Activated B cell treated with CpG ODN at 0.5 μM for 24 hours (primary cell): ENCODE measurements around the gene SCOC. TPM values are rescaled to one million over a fixed set of nuclear protein-coding genes. Genes with fewer than 3 reads are reported as not detected.
A peak's percentile ranks its signal among the peaks of the same experiment; 100 is the strongest.

Experiments used
- ATAC-seq: fragments of 200-7000 bp; cut with Tn5 transposase; one replicate; pipeline ENCODE4 v1.10.0; 2021; ENCODE audit warnings: low read depth, mild to moderate bottlenecking, moderate library complexity
- CTCF ChIA-PET: fragments of 350-600 bp; sonication (Branson Sonifier 250); formaldehyde crosslinking; loops from one replicate; lab custom pipeline; 2021; ENCODE audit warnings: antibody characterized with exemption; lab: Charles Lee
- POLR2A ChIA-PET: fragments of 350-600 bp; sonication (Branson Sonifier 250); formaldehyde crosslinking; loops from one replicate; lab custom pipeline; 2021; ENCODE audit warnings: antibody characterized with exemption; lab: Charles Lee
- DNase-seq: peaks from one replicate; pipeline ENCODE4 v3.0.0; 2022
- H3K27ac Mint-ChIP-seq: one replicate; pipeline ENCODE4 v1.8.0; 2020; ENCODE audit warnings: mixed read lengths
- H3K27me3 Mint-ChIP-seq: one replicate; pipeline ENCODE4 v1.8.0; 2021; ENCODE audit warnings: mixed read lengths
- H3K36me3 Mint-ChIP-seq: one replicate; pipeline ENCODE4 v1.8.0; 2021; ENCODE audit warnings: low read depth, mixed read lengths
- H3K4me1 Mint-ChIP-seq: one replicate; pipeline ENCODE4 v1.8.0; 2021; ENCODE audit warnings: mixed read lengths
- H3K4me3 Mint-ChIP-seq: one replicate; pipeline ENCODE4 v1.8.0; 2020; ENCODE audit warnings: mild to moderate bottlenecking, mixed read lengths
- H3K9me3 Mint-ChIP-seq: one replicate; pipeline ENCODE4 v1.8.0; 2020; ENCODE audit warnings: mixed read lengths
- intact Hi-C: fragments of 100-400 bp; cut with micrococcal nuclease; formaldehyde crosslinking; loops from one replicate; pipeline ENCODE4 v1.15.1; 2024
- total RNA-seq: library from RNA; stranded (reverse); gene quantifications from 2 replicates; pipeline ENCODE4 v1.2.3, GENCODE V29; 2022
- TF ChIP-seq, protein P1 (sequence below): fragments of 200-600 bp; IDR thresholded peaks from one replicate; pipeline ENCODE4 v1.8.0; 2022; ENCODE audit warnings: antibody characterized with exemption, mild to moderate bottlenecking

SCOC gene
- total RNA-seq: 18.0 and 19.9 TPM in 2 replicates

DNA sequence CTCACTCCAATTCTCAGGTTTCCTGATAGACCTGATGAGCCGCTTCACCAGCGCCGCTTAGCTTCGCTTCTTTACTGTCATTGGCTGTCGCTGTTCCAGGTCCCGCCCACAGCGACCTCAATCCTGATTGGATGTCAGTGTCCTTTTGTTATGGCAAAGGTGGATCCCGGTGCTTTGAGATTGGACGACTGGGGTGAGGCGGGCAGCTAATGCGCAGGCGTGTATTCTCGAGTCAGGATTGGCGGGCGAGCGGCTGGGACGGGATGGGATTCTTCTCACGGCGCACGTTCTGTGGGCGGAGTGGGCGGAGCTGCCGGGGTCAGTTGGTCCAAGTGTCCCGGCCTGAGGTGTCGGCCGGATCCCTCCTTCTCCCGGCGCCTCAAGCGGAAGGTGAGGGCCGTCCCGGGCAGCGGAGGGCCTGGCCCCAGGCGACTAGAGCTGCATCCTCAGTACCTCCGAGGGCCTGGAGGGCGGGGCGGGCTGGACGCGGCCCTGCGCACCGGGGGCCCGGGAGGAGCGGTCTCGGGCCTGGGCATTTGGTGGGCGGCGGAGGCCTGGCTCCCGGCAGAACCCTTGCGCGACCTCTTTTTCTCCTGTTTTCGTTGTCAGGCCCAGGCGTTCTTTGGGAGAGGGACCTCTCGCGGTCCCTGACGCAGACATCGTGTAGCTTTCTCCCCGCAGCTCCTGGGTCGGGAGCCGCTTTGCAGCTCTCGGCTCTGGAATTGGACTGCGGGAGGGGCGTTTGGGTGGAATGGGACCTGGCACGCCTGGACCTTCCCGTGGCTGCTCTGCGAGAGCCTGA lies at the start of gene SCOC:
Gene SCOC (plus strand): TSS at position 319 of the 802 bp plus-strand sequence. CDS start 5,525 bp downstream, outside the sequence.
- ATAC-seq (peak; percentile 95), DNase-seq (peak; percentile 85)
- ChIA-PET POLR2A (interaction anchor here (0.5 to 2.4 kb wide), 6 partner anchors 13 to 383 kb away, joined by 3 to 14 read pairs (median 5); partner anchors contain the start of genes ELMOD2 and TBC1D9), CTCF (interaction anchor here (0.9 to 6.3 kb wide), 7 partner anchors 10 to 637 kb away, joined by 3 to 53 read pairs (median 3); partner anchors contain the start of genes CLGN and ELMOD2)
- H3K27me3 Mint-ChIP-seq: no peaks in the 10 kb centered on the region
- peaks cover 22% of the 10 kb centered on the region for H3K4me1 Mint-ChIP-seq
- intact Hi-C loops: loop anchor here (1.0 to 5.0 kb wide), 8 partner anchors 13 to 1264 kb away; partner anchors contain the start of genes ELMOD2, IL15, MAML3 and SETD7
- TF ChIP-seq, protein P1, sequence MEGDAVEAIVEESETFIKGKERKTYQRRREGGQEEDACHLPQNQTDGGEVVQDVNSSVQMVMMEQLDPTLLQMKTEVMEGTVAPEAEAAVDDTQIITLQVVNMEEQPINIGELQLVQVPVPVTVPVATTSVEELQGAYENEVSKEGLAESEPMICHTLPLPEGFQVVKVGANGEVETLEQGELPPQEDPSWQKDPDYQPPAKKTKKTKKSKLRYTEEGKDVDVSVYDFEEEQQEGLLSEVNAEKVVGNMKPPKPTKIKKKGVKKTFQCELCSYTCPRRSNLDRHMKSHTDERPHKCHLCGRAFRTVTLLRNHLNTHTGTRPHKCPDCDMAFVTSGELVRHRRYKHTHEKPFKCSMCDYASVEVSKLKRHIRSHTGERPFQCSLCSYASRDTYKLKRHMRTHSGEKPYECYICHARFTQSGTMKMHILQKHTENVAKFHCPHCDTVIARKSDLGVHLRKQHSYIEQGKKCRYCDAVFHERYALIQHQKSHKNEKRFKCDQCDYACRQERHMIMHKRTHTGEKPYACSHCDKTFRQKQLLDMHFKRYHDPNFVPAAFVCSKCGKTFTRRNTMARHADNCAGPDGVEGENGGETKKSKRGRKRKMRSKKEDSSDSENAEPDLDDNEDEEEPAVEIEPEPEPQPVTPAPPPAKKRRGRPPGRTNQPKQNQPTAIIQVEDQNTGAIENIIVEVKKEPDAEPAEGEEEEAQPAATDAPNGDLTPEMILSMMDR: no peak
- H3K27ac Mint-ChIP-seq: peak within 1 kb of the TSS; percentile 74
- H3K9me3 Mint-ChIP-seq: no peaks in the 10 kb centered on the region
- H3K36me3 Mint-ChIP-seq: no peaks in the 10 kb centered on the region
- H3K4me3 Mint-ChIP-seq: no peak within 1 kb of the TSS

DNA sequence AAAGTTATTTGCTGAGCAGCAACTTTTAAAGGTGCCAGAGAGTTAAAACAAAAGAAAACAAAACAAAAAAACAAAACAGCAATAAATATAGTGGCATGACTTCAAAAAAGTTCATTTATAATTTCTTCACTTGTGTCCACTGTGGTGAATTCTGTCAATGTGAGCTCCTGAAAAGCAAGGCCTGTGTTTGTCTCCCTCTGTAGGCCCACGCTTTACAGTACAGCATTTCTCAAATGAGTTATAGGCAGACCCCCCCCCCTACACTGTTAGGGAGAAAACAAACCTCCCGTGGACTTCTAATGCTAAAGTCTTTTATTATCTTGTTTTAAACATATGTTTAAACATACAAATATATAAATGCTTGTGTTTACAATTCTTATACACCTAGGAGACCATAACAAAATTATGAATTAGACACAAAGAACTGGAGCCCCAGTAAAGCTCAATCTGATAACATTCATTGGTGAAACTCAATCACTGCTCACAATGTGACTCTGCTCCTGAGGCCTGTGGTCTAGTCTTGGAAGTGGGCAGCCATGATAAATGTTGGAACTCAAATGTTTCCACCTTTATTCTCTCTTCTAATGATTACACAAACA lies 47.0 kb upstream of the SCOC start:
- Mint-ChIP-seq H3K27me3 (peaks cover 14% of the 10 kb centered on the region), H3K36me3 (no peaks in the 10 kb centered on the region), H3K9me3 (peaks cover under 1% of the 10 kb centered on the region), H3K4me1 (peaks cover 10% of the 10 kb centered on the region), H3K27ac (no peak overlapping the region), H3K4me3 (no peak overlapping the region)
- intact Hi-C loops: loop anchor here (1.0 kb wide), 1 partner anchor 592 kb away; no protein-coding TSS in a partner anchor
- no peak for DNase-seq
- no peak for ATAC-seq
- TF ChIP-seq, protein P1: no peak
- POLR2A ChIA-PET: no interaction called here
- CTCF ChIA-PET: interaction anchor here (0.5 to 0.7 kb wide), 2 partner anchors 307 to 313 kb away, joined by 3 to 4 read pairs; no protein-coding TSS in a partner anchor

DNA sequence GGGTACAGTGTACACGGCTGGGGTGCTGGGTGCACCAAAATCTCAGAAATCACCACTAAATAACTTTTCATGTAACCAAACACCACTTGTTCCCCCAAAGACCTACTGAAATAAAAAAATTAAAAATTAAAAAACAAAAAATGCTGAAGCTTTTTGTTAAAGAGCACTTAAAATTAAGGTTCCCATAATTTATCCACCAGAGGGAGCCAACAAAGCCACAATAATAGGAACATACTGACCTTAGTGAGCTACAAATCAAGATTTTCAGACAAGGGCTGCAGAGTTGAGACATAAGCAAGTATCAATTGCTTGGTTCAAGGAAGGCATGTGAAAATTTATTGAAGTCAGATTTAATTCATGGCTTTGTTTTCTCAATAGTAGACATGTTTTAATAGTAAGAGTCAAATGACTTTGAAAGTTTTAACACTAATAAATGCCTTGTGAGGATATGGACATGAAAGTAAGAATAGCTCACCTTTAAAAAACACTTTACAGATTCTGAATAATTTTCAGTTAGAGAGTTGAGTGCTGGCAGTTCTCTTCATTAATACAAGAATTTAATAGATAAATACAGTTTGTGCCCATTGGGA lies 43.0 kb upstream of the SCOC start:
- H3K4me1 Mint-ChIP-seq: peaks cover 13% of the 10 kb centered on the region
- no peaks in the 10 kb centered on the region for H3K9me3 Mint-ChIP-seq
- POLR2A ChIA-PET: interaction anchor here (0.6 kb wide), 1 partner anchor 414 kb away, joined by 4 read pairs; no protein-coding TSS in a partner anchor
- peaks cover 4% of the 10 kb centered on the region for H3K27me3 Mint-ChIP-seq
- DNase-seq (no peak), ATAC-seq (no peak)
- H3K27ac Mint-ChIP-seq: no peak overlapping the region
- TF ChIP-seq, protein P1: no peak
- H3K4me3 Mint-ChIP-seq: no peak overlapping the region
- no peaks in the 10 kb centered on the region for H3K36me3 Mint-ChIP-seq
- CTCF ChIA-PET: interaction anchor here (0.8 to 1.7 kb wide), 6 partner anchors 30 to 596 kb away, joined by 3 to 6 read pairs (median 4); no protein-coding TSS in a partner anchor
- intact Hi-C loops: loop anchor here (1.0 kb wide), 2 partner anchors 318 to 554 kb away; no protein-coding TSS in a partner anchor

DNA sequence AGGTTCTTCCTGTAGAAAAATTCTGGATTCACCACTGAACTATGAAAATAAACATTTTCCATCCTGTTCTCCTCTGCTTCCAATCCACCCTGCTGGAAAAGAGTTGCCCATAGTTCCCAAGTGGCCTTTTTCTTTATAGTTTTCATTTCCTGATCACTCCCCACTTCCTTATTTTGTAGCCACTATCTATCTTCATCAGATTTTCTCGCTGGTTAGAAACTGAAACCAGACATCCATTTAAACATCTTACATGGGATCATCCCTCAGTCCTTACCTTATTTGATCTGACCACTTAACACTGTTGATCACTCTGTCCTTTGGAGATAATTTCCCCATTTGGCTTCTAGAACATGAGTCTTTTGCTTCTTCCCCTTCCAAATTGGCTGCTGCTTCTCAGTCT lies 42.2 kb upstream of the SCOC start:
- TF ChIP-seq, protein P1: no peak
- H3K9me3 Mint-ChIP-seq: no peaks in the 10 kb centered on the region
- no peak overlapping the region for H3K4me3 Mint-ChIP-seq
- CTCF ChIA-PET: interaction anchor here (0.8 to 1.3 kb wide), 3 partner anchors 278 to 520 kb away, joined by 3 to 5 read pairs (median 4); no protein-coding TSS in a partner anchor
- DNase-seq: no peak
- POLR2A ChIA-PET: no interaction called here
- intact Hi-C loops: no loop called here
- no peaks in the 10 kb centered on the region for H3K36me3 Mint-ChIP-seq
- peaks cover 4% of the 10 kb centered on the region for H3K27me3 Mint-ChIP-seq
- ATAC-seq: no peak
- H3K4me1 Mint-ChIP-seq: peaks cover 13% of the 10 kb centered on the region
- H3K27ac Mint-ChIP-seq: no peak overlapping the region
